B cell (primary cell): ENCODE measurements around the gene KIRREL3.

Experiments used
- EZH2 ChIP-seq: IDR thresholded peaks from 2 replicates; pipeline ENCODE4 v1.6.1; 2012; ENCODE audit warnings: borderline replicate concordance, low read depth, mild to moderate bottlenecking, moderate library complexity, low read length; ENCODE audit not compliant: insufficient read depth, poor library complexity, severe bottlenecking
- TF ChIP-seq, protein P1 (sequence below): fragments of 200-600 bp; IDR thresholded peaks from one replicate; pipeline ENCODE4 v1.8.0; 2022; ENCODE audit warnings: antibody characterized with exemption, mild to moderate bottlenecking

DNA sequence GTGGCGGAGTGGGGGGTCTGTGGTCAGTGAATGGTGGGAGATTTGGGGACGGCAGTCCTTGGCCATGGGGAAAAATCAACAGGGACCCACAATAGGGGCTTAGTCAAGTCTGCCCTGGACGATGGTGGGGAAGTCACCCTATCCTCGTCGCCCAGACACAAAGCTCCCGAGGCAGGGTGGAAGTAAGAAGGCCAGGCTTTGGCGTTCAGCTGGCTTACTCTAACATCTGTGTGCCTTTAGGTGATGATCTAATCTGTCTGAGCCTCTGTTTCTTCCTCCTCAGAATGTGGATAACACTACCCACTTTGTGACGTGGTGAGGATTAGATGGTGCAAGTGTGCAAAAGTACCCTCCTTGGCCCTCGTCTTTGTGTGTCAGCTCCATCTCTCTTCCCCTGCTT is 452.9 kb downstream of the KIRREL3 start:
- TF ChIP-seq, protein P1, sequence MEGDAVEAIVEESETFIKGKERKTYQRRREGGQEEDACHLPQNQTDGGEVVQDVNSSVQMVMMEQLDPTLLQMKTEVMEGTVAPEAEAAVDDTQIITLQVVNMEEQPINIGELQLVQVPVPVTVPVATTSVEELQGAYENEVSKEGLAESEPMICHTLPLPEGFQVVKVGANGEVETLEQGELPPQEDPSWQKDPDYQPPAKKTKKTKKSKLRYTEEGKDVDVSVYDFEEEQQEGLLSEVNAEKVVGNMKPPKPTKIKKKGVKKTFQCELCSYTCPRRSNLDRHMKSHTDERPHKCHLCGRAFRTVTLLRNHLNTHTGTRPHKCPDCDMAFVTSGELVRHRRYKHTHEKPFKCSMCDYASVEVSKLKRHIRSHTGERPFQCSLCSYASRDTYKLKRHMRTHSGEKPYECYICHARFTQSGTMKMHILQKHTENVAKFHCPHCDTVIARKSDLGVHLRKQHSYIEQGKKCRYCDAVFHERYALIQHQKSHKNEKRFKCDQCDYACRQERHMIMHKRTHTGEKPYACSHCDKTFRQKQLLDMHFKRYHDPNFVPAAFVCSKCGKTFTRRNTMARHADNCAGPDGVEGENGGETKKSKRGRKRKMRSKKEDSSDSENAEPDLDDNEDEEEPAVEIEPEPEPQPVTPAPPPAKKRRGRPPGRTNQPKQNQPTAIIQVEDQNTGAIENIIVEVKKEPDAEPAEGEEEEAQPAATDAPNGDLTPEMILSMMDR: no peak
- no peak for TF ChIP-seq EZH2
